Measurements from ENCODE around the gene PDHX.

Gene PDHX

DNA sequence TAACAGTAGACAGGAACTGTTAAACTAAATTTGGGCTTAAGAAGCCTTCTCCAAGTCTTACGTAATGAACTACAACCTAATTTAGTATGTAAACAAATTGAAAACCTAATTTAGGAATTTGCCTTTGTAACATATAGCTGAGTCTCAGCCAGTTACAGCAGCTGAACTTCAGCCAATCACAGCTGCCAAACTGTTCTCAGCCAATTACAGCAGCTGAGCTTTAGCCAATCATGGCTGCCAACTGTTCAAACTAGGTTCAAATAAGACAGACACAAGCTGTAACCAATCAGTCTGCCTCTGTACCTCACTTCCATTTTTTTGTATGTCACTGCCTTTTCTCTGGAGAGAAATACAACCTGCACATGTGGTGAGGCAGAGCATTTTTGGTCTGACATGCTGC, 127.5 kb downstream of the PDHX start:
- no peak for DNase-seq (ENCODE audit: low read depth in 3 of 3, low spot score in 1 of 3)

DNA sequence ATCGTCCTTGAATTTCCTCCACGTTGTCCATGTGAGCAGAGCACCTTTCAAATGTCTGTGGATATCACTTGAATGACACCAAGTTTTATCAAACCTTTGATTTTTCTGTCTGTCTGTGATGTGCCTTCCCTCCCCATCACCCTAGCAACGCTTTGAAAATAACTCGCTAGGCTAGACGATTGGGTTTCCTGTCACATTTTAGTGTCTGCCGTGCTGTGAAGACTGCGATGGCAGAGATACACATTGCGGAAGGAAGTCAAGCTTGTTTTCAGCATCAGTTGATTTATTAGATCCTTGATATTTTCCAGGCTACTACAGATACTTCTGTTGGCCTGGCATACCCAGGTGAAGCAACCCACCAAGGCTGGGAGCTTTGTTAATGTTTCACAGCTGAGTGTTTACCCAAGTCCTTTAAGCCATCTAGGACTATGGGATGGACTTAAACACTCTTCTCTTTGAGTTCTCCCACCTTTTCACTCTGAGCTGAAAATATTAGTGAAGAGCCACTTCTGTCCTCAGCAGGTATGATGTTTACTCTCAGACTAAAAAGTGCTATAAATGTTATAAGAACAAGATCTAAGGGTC, 128.9 kb downstream of the PDHX start:
- peak in 2 of 3 donors; percentile 61 to 63 for DNase-seq (ENCODE audit: low read depth in 3 of 3, low spot score in 1 of 3)
